HepG2 (cell line): Measurements from ENCODE around the gene GFPT1. TPM values are rescaled to one million over a fixed set of nuclear protein-coding genes. Genes with fewer than 3 reads are reported as not detected.

ENCODE experiments used
- ATAC-seq: fragments of 200-7000 bp; cut with Tn5 transposase; 3 replicates; pipeline ENCODE4 v1.9.1; 2020; ENCODE audit warnings: mild to moderate bottlenecking, moderate library complexity
- BruUV-seq: library from RNA; stranded (reverse); fragments of 400-500 nt; replicated peaks from 2 replicates; lab custom pipeline; 2021; lab: Mats Ljungman, UMichigan
- CTCF ChIA-PET: fragments of 300-600 bp; formaldehyde crosslinking; extraction: SDS; loops from one replicate; lab custom pipeline; 2021; ENCODE audit warnings: low total read pairs, inconsistent platforms, low intra/inter-chr PET ratio; lab: Yijun Ruan, JAX
- POLR2A ChIA-PET: fragments of 350-600 bp; sonication (Branson Sonifier 250); formaldehyde crosslinking; loops from one replicate; lab custom pipeline; 2020; ENCODE audit warnings: antibody characterized with exemption, inconsistent platforms; lab: Yijun Ruan, JAX
- DNase-seq: peaks from one replicate; pipeline ENCODE4 v3.0.0-alpha.2; 2015; ENCODE audit warnings: low spot score
- FAIRE-seq: peaks from 3 replicates; lab custom pipeline; 2011; peaks lifted over from hg19 to GRCh38; lab: Jason Lieb, UNC
- H2AFZ ChIP-seq: one replicate; pipeline ENCODE4 v1.6.1; 2011; ENCODE audit warnings: low read length, inconsistent platforms
- H3K27ac ChIP-seq: fragments of 300-600 bp; 3 replicates; pipeline ENCODE4 v1.8.0; 2011; ENCODE audit warnings: mixed run types, mild to moderate bottlenecking, mixed read lengths, low read length, inconsistent platforms; ENCODE audit not compliant: insufficient read depth; ENCODE audit errors: extremely low read length
- H3K27me3 ChIP-seq, 2 experiments: fragments of 200-600 bp in 1 of 2; 2 replicates in 1 of 2; 3 replicates in 1 of 2; pipeline versions ENCODE4 v1.6.0 to v1.8.0; 2011; ENCODE audit warnings: low read length in 2 of 2, mild to moderate bottlenecking in 2 of 2, moderate library complexity in 2 of 2, inconsistent platforms in 1 of 2; ENCODE audit not compliant: insufficient read depth in 2 of 2, control insufficient read depth in 1 of 2
- H3K36me3 ChIP-seq, 2 experiments: fragments of 200-600 bp in 1 of 2; replicated peaks in 1 of 2; 2 replicates in 1 of 2; 3 replicates in 1 of 2; pipeline versions ENCODE4 v1.5.1 to v1.8.0; 2011; ENCODE audit warnings: low read length in 2 of 2, inconsistent platforms in 1 of 2; ENCODE audit not compliant: insufficient read depth in 2 of 2, control insufficient read depth in 1 of 2
- H3K4me1 ChIP-seq: 2 replicates; pipeline ENCODE4 v1.5.1; 2012; ENCODE audit warnings: low read length, inconsistent platforms; ENCODE audit not compliant: insufficient read depth
- H3K4me2 ChIP-seq: 2 replicates; pipeline ENCODE4 v1.6.0; 2011; ENCODE audit warnings: low read depth, low read length, inconsistent platforms
- H3K4me3 ChIP-seq, 3 experiments: fragments of 200-600 bp in 1 of 3; sonication (generic), shearing (Covaris generic) in 1 of 3; replicated peaks in 1 of 3; 2 replicates each; pipeline ENCODE4 v1.5.1; 2011 to 2016; ENCODE audit warnings: low read length in 3 of 3, inconsistent platforms in 2 of 3, low read depth in 2 of 3, mild to moderate bottlenecking in 2 of 3, control low read depth in 1 of 3, mixed read lengths in 1 of 3; ENCODE audit not compliant: insufficient read depth in 1 of 3
- H3K79me2 ChIP-seq: one replicate; pipeline ENCODE4 v1.6.1; 2011; ENCODE audit warnings: low read length, inconsistent platforms; ENCODE audit not compliant: insufficient read depth
- H3K9ac ChIP-seq: 2 replicates; pipeline ENCODE4 v1.6.0; 2011; ENCODE audit warnings: mild to moderate bottlenecking, low read depth, low read length, inconsistent platforms; ENCODE audit not compliant: insufficient read depth
- H3K9me3 ChIP-seq: 2 replicates; pipeline ENCODE4 v1.5.1; 2012; ENCODE audit warnings: mild to moderate bottlenecking, low read length
- H4K20me1 ChIP-seq: 2 replicates; pipeline ENCODE4 v1.6.0; 2011; ENCODE audit warnings: inconsistent platforms, mild to moderate bottlenecking, low read length, moderate library complexity; ENCODE audit not compliant: insufficient read depth
- HOXA9 ChIP-seq: sonication (generic); formaldehyde crosslinking; IDR thresholded peaks from 2 replicates; pipeline ENCODE4 v1.8.1; 2022; ENCODE audit warnings: missing genetic modification reagents, mild to moderate bottlenecking, moderate library complexity, borderline replicate concordance
- KLF12 ChIP-seq: sonication (generic); formaldehyde crosslinking; IDR thresholded peaks from 2 replicates; pipeline ENCODE4 v1.4.0; 2020; ENCODE audit warnings: missing genetic modification reagents, borderline replicate concordance
- MAFG ChIP-seq: sonication (generic); formaldehyde crosslinking; IDR thresholded peaks from 2 replicates; pipeline ENCODE4 v1.5.1; 2020; ENCODE audit warnings: mild to moderate bottlenecking, missing genetic modification reagents
- MAZ ChIP-seq, 2 experiments: sonication (generic) in 1 of 2; formaldehyde crosslinking in 1 of 2; IDR thresholded peaks; 2 replicates each; pipeline versions ENCODE4 v1.5.0 to v1.6.1; 2012 to 2020; ENCODE audit warnings: low read depth in 2 of 2, mild to moderate bottlenecking in 2 of 2, borderline replicate concordance in 1 of 2, improper control_type of control experiment in 1 of 2, low read length in 1 of 2, missing genetic modification reagents in 1 of 2, moderate library complexity in 1 of 2
- NCOR1 ChIP-seq: fragments of 200-600 bp; sonication (generic); IDR thresholded peaks from 2 replicates; pipeline ENCODE4 v1.7.0; 2017; ENCODE audit warnings: antibody characterized with exemption, low read length, borderline replicate concordance
- SP4 ChIP-seq: sonication (generic); formaldehyde crosslinking; IDR thresholded peaks from 2 replicates; pipeline ENCODE4 v1.8.1; 2023; ENCODE audit warnings: mild to moderate bottlenecking, missing genetic modification reagents
- TCF7 ChIP-seq: sonication (generic); IDR thresholded peaks from 2 replicates; pipeline ENCODE4 v1.6.1; 2016; ENCODE audit warnings: antibody characterized with exemption, low read depth
- TEAD2 ChIP-seq: sonication (generic); formaldehyde crosslinking; IDR thresholded peaks from 2 replicates; pipeline ENCODE4 v1.9.0; 2021; ENCODE audit warnings: missing genetic modification reagents
- ZFP1 ChIP-seq: IDR thresholded peaks from 2 replicates; pipeline ENCODE4 v1.6.1; 2016
- ZIK1 ChIP-seq: sonication (generic); formaldehyde crosslinking; IDR thresholded peaks from 2 replicates; pipeline ENCODE4 v1.5.0; 2020; ENCODE audit warnings: mild to moderate bottlenecking, low read depth, missing genetic modification reagents, borderline replicate concordance
- ZNF10 ChIP-seq: sonication (generic); formaldehyde crosslinking; IDR thresholded peaks from 2 replicates; pipeline ENCODE4 v1.4.0; 2020; ENCODE audit warnings: mild to moderate bottlenecking, low read depth, missing genetic modification reagents, borderline replicate concordance
- ZNF644 ChIP-seq: IDR thresholded peaks from 2 replicates; pipeline ENCODE4 v1.6.1; 2016; ENCODE audit warnings: low read depth
- WGBS: methylation state at CpG from one replicate; pipeline ENCODE4 v1.1.6; 2017; ENCODE audit warnings: low lambda C conversion rate; 5-methylcytosine and 5-hydroxymethylcytosine counted together
- in situ Hi-C: cut with HindIII; loops from 2 replicates; pipeline ENCODE4 v1.10.0; 2017; ENCODE audit warnings: low pct_unique_long_range_greater_than_20kb; ENCODE audit not compliant: extremely low pct_ligation_motif_present
- intact Hi-C: fragments of 100-400 bp; cut with micrococcal nuclease; formaldehyde crosslinking; loops from one replicate; pipeline ENCODE4 v1.10.0; 2022; ENCODE audit not compliant: unreplicated experiment
- polyA plus RNA-seq, 8 experiments: library from polyadenylated mRNA; depleted of rRNA in 3 of 8; stranded (reverse) in 7 of 8; unstranded in 1 of 8; fragments of >200 nt; fragmentation: Illumina TruSeq in 4 of 8; extraction: Trizol in 4 of 8; gene quantifications; 2 replicates each; pipeline versions ENCODE4 v1.2.1 to v1.2.3, GENCODE V29; 2011 to 2016; ENCODE audit warnings: low read depth in 4 of 8, missing spikeins in 1 of 8, mixed read lengths in 1 of 8; ENCODE audit not compliant: insufficient read depth in 1 of 8
- total RNA-seq, 5 experiments: library from RNA; depleted of rRNA; stranded (reverse); fragments of >200 nt; fragmentation: Illumina TruSeq; extraction: Trizol; gene quantifications; 2 replicates each; pipeline ENCODE4 v1.2.3, GENCODE V29; 2016; ENCODE audit warnings: low read depth in 1 of 5
- TF ChIP-seq, protein P1 (sequence below): sonication (generic); formaldehyde crosslinking; IDR thresholded peaks from 2 replicates; pipeline ENCODE4 v1.4.0; 2020; ENCODE audit warnings: missing genetic modification reagents
- TF ChIP-seq, protein P2 (sequence below): sonication (generic); formaldehyde crosslinking; IDR thresholded peaks from 2 replicates; pipeline ENCODE4 v1.4.0; 2020; ENCODE audit warnings: mild to moderate bottlenecking, missing genetic modification reagents
- TF ChIP-seq, protein P3 (sequence below): IDR thresholded peaks from 2 replicates; pipeline ENCODE4 v1.6.1; 2016

GFPT1 gene
- total and polyA plus RNA-seq, 2 of the 13 experiments (the other 11 are each of a cell fraction or from before 2014, with no cell fraction given) = 24.0 to 84.9 TPM

DNA sequence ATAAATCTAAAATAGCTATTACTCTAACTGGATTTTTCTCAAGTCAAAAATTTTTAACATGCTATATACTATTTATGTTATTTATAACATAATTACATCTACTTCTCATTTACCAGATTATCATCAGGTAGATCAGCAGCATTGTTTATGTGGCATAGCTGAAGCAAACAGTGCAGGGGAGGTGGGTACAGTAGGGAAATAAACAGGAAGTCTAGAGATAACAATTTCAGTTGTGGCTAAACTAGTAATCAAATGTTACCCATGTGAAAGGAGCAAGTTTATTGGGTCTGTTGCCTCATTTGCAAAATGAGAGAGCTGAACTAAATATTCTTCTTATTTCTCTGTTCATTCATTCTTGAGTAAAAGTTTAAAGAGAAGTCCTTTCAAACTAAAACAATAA is 27.7 kb downstream of the GFPT1 start:
- Histone ChIP-seq H4K20me1 (no peaks in the 10 kb centered on the region; the same call in 1 of the 2 replicates), H3K79me2 (no peaks in the 10 kb centered on the region), H3K27ac (no peak overlapping the region), H3K9ac (no peak overlapping the region), H3K36me3 (peaks cover 31 to 81% of the 10 kb centered on the region in 2 experiments), H3K4me3 (no peak overlapping the region), H3K4me1 (peaks cover 30% of the 10 kb centered on the region), H3K27me3 (no peaks in the 10 kb centered on the region), H3K4me2 (no peak overlapping the region), H3K9me3 (no peaks in the 10 kb centered on the region), H2AFZ (no peak overlapping the region)
- BruUV-seq = no TSS peak
- FAIRE-seq (no peak), DNase-seq (no peak), ATAC-seq (no peak)
- CTCF ChIA-PET = no interaction called here
- intact Hi-C loops (no loop called here), in situ Hi-C loops (no loop called here)
- POLR2A ChIA-PET = no interaction called here
- TF ChIP-seq ZNF644 (no peak), TEAD2 (CRISPR knock-in tag) (no peak)
- TF ChIP-seq, protein P1, sequence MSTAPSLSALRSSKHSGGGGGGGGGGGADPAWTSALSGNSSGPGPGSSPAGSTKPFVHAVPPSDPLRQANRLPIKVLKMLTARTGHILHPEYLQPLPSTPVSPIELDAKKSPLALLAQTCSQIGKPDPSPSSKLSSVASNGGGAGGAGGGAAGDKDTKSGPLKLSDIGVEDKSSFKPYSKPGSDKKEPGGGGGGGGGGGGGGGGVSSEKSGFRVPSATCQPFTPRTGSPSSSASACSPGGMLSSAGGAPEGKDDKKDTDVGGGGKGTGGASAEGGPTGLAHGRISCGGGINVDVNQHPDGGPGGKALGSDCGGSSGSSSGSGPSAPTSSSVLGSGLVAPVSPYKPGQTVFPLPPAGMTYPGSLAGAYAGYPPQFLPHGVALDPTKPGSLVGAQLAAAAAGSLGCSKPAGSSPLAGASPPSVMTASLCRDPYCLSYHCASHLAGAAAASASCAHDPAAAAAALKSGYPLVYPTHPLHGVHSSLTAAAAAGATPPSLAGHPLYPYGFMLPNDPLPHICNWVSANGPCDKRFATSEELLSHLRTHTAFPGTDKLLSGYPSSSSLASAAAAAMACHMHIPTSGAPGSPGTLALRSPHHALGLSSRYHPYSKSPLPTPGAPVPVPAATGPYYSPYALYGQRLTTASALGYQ (CRISPR knock-in tag) = no peak

DNA sequence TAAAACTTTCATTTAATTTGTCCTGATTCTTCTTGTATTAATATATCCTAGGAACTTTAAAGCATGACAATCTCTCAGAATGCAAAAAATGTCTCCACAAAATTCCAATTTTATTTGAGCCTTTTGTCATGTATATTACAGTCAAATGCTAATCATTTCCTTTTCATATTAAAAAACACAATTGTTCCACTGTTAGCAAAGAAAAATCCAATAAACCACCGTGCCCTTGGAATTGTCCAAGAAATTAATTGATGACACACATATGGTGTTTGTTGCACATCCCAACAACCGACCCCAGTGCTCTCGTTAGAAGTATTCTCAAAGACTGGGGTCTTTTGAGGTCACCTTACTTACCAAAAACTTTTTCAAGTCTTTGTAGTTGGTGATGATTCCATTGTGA is 28.1 kb downstream of the GFPT1 start:
- H3K4me2 ChIP-seq = no peak overlapping the region
- ATAC-seq = no peak
- H3K79me2 ChIP-seq = no peaks in the 10 kb centered on the region
- 98% methylated on average over 3 of the region's 3 CpGs for WGBS
- no peak for FAIRE-seq
- H2AFZ ChIP-seq = no peak overlapping the region
- in situ Hi-C loops (no loop called here), intact Hi-C loops (no loop called here)
- no peak overlapping the region for H3K4me3 ChIP-seq
- no peaks in the 10 kb centered on the region for H3K27me3 ChIP-seq
- H3K9me3 ChIP-seq = no peaks in the 10 kb centered on the region
- POLR2A ChIA-PET = interaction anchor here (1.0 kb wide), 1 partner anchor 10 kb away, joined by 3 read pairs; no protein-coding TSS in a partner anchor
- no peak for DNase-seq
- H3K9ac ChIP-seq = no peak overlapping the region
- H3K36me3 ChIP-seq = peaks cover 32 to 81% of the 10 kb centered on the region in 2 experiments
- peaks cover 30% of the 10 kb centered on the region for H3K4me1 ChIP-seq
- no TSS peak for BruUV-seq
- no peak overlapping the region for H3K27ac ChIP-seq
- CTCF ChIA-PET = no interaction called here
- H4K20me1 ChIP-seq = no peaks in the 10 kb centered on the region; the same call in 1 of the 2 replicates
- TF ChIP-seq ZIK1 (CRISPR knock-in tag) = no peak
- TF ChIP-seq HOXA9 (CRISPR knock-in tag) = no peak
- TF ChIP-seq NCOR1 = no peak
- TF ChIP-seq KLF12 (CRISPR knock-in tag) = no peak
- TF ChIP-seq SP4 (CRISPR knock-in tag) = no peak
- TF ChIP-seq TCF7 = no peak
- TF ChIP-seq MAFG (CRISPR knock-in tag) = no peak
- TF ChIP-seq, protein P2, sequence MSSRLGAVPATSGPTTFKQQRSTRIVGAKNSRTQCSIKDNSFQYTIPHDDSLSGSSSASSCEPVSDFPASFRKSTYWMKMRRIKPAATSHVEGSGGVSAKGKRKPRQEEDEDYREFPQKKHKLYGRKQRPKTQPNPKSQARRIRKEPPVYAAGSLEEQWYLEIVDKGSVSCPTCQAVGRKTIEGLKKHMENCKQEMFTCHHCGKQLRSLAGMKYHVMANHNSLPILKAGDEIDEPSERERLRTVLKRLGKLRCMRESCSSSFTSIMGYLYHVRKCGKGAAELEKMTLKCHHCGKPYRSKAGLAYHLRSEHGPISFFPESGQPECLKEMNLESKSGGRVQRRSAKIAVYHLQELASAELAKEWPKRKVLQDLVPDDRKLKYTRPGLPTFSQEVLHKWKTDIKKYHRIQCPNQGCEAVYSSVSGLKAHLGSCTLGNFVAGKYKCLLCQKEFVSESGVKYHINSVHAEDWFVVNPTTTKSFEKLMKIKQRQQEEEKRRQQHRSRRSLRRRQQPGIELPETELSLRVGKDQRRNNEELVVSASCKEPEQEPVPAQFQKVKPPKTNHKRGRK (CRISPR knock-in tag) = no peak
- TF ChIP-seq ZFP1 = no peak
- no peak for TF ChIP-seq MAZ (IDR thresholded peaks at IDR 0.05; ENCODE audit: borderline replicate concordance, low read depth, low read length)
- no peak for TF ChIP-seq MAZ (CRISPR knock-in tag; IDR thresholded peaks at IDR 0.05; ENCODE audit: low read depth)
- TF ChIP-seq, protein P3, sequence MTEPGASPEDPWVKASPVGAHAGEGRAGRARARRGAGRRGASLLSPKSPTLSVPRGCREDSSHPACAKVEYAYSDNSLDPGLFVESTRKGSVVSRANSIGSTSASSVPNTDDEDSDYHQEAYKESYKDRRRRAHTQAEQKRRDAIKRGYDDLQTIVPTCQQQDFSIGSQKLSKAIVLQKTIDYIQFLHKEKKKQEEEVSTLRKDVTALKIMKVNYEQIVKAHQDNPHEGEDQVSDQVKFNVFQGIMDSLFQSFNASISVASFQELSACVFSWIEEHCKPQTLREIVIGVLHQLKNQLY (CRISPR knock-in tag) = no peak
- TF ChIP-seq ZNF10 = no peak
